Left lung (tissue), 10 donors: Measurements from ENCODE around the gene PKNOX2. TPM values are rescaled to one million over a fixed set of nuclear protein-coding genes. Genes with fewer than 3 reads are reported as not detected.
"Not testable (repeated sequence)": the region's sequence is repeated elsewhere in the genome, so short reads cannot be mapped to it uniquely, and the experiment has no call there.

Source experiments
- ATAC-seq: fragments of 200-7000 bp; cut with Tn5 transposase; one replicate; pipeline ENCODE4 v1.9.1; 2020; ENCODE audit warnings: moderate library complexity
- DNase-seq, 4 donors: peaks; one replicate each; pipeline ENCODE4 v3.0.0-alpha.2; 2013 to 2020
- H3K27ac ChIP-seq, 2 donors: fragments of 200-600 bp; sonication (generic) in 1 of 2; one replicate each; pipeline versions ENCODE4 v1.5.0 to v1.8.0; 2020 to 2021
- H3K27me3 ChIP-seq, 2 donors: fragments of 200-600 bp; sonication (generic) in 1 of 2; one replicate each; pipeline versions ENCODE4 v1.5.0 to v1.8.0; 2020 to 2021
- H3K36me3 ChIP-seq, 2 donors: fragments of 200-600 bp; sonication (generic) in 1 of 2; one replicate each; pipeline versions ENCODE4 v1.5.0 to v1.8.0; 2020 to 2021
- H3K4me1 ChIP-seq, 2 donors: fragments of 200-600 bp; one replicate each; pipeline ENCODE4 v1.8.0; 2021
- H3K4me3 ChIP-seq, 2 donors: fragments of 200-600 bp; sonication (generic) in 1 of 2; one replicate each; pipeline versions ENCODE4 v1.5.0 to v1.8.0; 2020 to 2021; ENCODE audit warnings: mild to moderate bottlenecking in 1 of 2
- H3K9me3 ChIP-seq, 2 donors: fragments of 200-600 bp; sonication (generic) in 1 of 2; one replicate each; pipeline versions ENCODE4 v1.5.0 to v1.8.0; 2020 to 2021
- CTCF ChIP-seq, 2 donors: fragments of 200-600 bp; sonication (generic) in 1 of 2; IDR thresholded peaks; one replicate each; pipeline versions ENCODE4 v1.5.0 to v1.8.0; 2021; ENCODE audit warnings: antibody characterized with exemption in 2 of 2
- intact Hi-C, 2 donors: fragments of 100-400 bp; cut with DNase I; formaldehyde crosslinking; loops; one replicate each; pipeline versions ENCODE4 v1.11.2 to v1.14.2; 2022
- polyA plus RNA-seq, 6 donors: library from polyadenylated mRNA; unstranded; fragments of 120-200 nt; gene quantifications; one replicate each; pipeline ENCODE4 v1.2.1, GENCODE V29; 2013; ENCODE audit not compliant: insufficient read length in 6 of 6
- total RNA-seq, 2 donors: library from RNA; stranded (reverse); fragmentation: NEBNext Ultra II Directional; extraction: Animal tissue kit (Norgen Biotek cat#: 25700); gene quantifications; one replicate each; pipeline ENCODE4 v1.2.1, GENCODE V29; 2021
- donor health status: DM: no; HTN: yes; CAD: no.
- donor health status: DM: no; HTN: no; CAD: no.

Gene PKNOX2
- total and polyA plus RNA-seq, 8 donors: 6.7 to 18.9 (median 16.7) TPM

DNA sequence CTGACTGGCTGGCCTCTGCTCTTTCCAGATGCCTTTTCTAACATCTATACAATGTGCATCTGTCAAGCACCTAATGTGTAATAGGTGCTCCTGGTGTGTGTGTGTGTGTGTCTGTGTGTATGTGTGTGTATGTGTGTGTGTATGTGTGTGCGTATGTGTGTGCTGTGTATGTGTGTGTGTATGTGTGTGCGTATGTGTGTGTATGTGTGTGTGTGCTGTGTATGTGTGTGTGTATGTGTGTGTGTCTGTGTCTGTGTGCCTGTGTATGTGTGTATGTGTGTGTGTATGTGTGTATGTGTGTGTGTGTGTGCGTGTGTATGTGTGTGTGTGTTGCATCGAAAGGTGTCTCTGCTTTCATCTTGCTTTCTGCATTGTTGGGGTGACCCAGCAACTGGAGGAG is 57.9 kb downstream of the PKNOX2 start:
- Histone ChIP-seq H3K27ac (no peak overlapping the region), H3K4me3 (no peak overlapping the region), H3K9me3 (no peaks in the 10 kb centered on the region), H3K36me3 (no peaks in the 10 kb centered on the region), H3K27me3 (peaks cover 0 to 5% of the 10 kb centered on the region in 2 donors), H3K4me1 (no peaks in the 10 kb centered on the region)
- no peak for TF ChIP-seq CTCF (IDR thresholded peaks at IDR 0.05)
- ATAC-seq (no peak), DNase-seq (no peak)
- intact Hi-C loops: no loop called here

DNA sequence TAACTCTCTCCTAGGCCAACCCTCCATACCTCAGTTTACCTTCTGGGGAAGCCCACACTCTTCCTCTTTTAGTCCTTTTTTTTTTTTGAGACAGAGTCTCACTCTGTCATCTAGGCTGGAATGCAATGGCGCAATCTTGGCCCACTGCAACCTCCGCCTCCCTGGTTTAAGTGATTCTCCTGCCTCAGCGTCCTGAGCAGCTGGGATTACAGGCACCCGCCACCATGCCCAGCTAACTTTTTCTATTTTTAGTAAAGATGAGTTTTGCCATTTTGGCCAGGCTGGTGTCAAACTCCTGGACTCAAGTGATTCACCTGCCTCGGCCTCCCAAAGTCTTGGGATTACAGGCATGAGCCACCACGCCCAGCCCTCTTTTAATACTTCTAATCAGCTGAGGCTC is 58.6 kb downstream of the PKNOX2 start:
- ATAC-seq, H3K4me1 ChIP-seq, H3K4me3 ChIP-seq, H3K9me3 ChIP-seq, intact Hi-C loops, H3K36me3 ChIP-seq, DNase-seq: not testable (repeated sequence)
- Histone ChIP-seq H3K27ac (peak overlapping the region in 1 of 2 donors; percentile 5), H3K27me3 (peaks cover 0 to 10% of the 10 kb centered on the region in 2 donors)

GRCh38 chr11:125223901-125224361 is 59.4 kb downstream of the PKNOX2 start:
- TF ChIP-seq CTCF (IDR thresholded peaks at IDR 0.05): no peak
- Histone ChIP-seq H3K27me3 (peaks cover 0 to 6% of the 10 kb centered on the region in 2 donors), H3K4me1 (no peaks in the 10 kb centered on the region), H3K27ac (peak overlapping the region in 1 of 2 donors; percentile 5), H3K9me3 (no peaks in the 10 kb centered on the region), H3K36me3 (no peaks in the 10 kb centered on the region), H3K4me3 (no peak overlapping the region)
- intact Hi-C loops: no loop called here
- no peak for DNase-seq
- ATAC-seq: no peak

- no peak for TF ChIP-seq CTCF (IDR thresholded peaks at IDR 0.05)
- intact Hi-C loops: no loop called here
- H3K36me3 ChIP-seq: no peaks in the 10 kb centered on the region
- no peak overlapping the region for H3K4me3 ChIP-seq
- no peaks in the 10 kb centered on the region for H3K4me1 ChIP-seq
- H3K27me3 ChIP-seq: peaks cover 0 to 6% of the 10 kb centered on the region in 2 donors
- ATAC-seq (peak; percentile 33), DNase-seq (no peak)
- H3K9me3 ChIP-seq: no peaks in the 10 kb centered on the region
- no peak overlapping the region for H3K27ac ChIP-seq
Observed at GRCh38 chr11:125224391-125225021, 60.0 kb downstream of the PKNOX2 start.

- H3K36me3 ChIP-seq: no peaks in the 10 kb centered on the region
- no peak for ATAC-seq
- H3K4me3 ChIP-seq: no peak overlapping the region
- TF ChIP-seq CTCF (IDR thresholded peaks at IDR 0.05): no peak
- no peaks in the 10 kb centered on the region for H3K4me1 ChIP-seq
- intact Hi-C loops: no loop called here
- peaks cover 0 to 6% of the 10 kb centered on the region in 2 donors for H3K27me3 ChIP-seq
- no peak overlapping the region for H3K27ac ChIP-seq
- DNase-seq: no peak
- H3K9me3 ChIP-seq: no peaks in the 10 kb centered on the region
Observed at GRCh38 chr11:125225401-125225800, 60.9 kb downstream of the PKNOX2 start.

GRCh38 chr11:125226031-125226430 is 61.5 kb downstream of the PKNOX2 start:
- Histone ChIP-seq H3K27ac (no peak overlapping the region), H3K9me3 (no peaks in the 10 kb centered on the region), H3K36me3 (no peaks in the 10 kb centered on the region), H3K27me3 (peaks cover 0 to 6% of the 10 kb centered on the region in 2 donors), H3K4me3 (no peak overlapping the region), H3K4me1 (no peaks in the 10 kb centered on the region)
- no peak for ATAC-seq
- DNase-seq: no peak
- no peak for TF ChIP-seq CTCF (IDR thresholded peaks at IDR 0.05)
- intact Hi-C loops: no loop called here
